ENCODE results near the gene COPS9.

Gene COPS9

GRCh38 chr2:240105982-240106381 lies 30.1 kb downstream of the COPS9 start:
- no peak for DNase-seq

- no peak for DNase-seq
These were observed 33.0 kb downstream of the COPS9 start for GRCh38 chr2:240103136-240103535.

GRCh38 chr2:240098349-240098748 lies 37.8 kb downstream of the COPS9 start:
- DNase-seq = no peak

GRCh38 chr2:240095556-240096523 lies 40.3 kb downstream of the COPS9 start:
- no peak for DNase-seq

DNA sequence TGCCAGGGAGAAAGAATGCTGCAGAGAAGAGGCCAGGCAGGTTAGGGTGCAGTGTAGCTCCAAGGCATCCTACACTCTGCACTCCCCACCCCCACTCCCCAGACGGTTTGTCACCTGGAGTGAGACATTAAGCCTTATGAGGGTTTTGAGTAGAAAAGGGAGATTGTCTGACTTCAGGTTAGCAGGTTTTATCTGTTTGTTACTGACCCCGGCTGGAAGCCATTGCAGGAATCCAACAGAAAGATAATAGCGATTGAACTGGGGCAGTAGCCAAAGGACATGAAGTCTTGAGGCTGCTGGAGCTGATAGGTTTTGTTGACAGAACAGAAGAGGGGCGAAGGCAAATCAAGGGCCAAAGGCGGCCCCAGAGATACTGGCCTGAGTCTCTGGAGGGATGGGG lies 46.8 kb downstream of the COPS9 start:
- no peak for DNase-seq

DNA sequence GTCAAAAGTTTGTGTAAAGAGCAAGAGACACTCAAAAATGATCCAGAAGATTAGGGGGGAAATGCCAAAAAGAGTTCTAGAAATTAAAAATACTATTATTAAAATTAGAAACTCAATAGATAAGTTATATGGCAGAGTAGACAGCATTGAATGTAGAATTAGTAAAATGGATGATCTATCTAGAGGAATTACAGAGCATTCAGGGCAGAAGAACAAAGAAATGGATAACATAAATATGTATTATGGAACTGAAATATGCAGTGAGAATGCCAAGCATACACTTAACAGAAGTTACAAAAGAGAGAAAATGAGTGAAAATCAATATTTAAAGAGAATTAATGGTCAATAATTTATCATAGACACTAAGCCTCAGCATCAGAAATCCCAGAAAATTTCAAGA lies 49.5 kb downstream of the COPS9 start:
- no peak for DNase-seq

Measured in activated effector memory CD4-positive, alpha-beta T cell treated with Interleukin-2 at 50 U/mL for 16 hours (primary cell).